GM12864 (cell line): ENCODE data around the gene KCNQ1.
A peak's percentile ranks its signal among the peaks of the same experiment; 100 is the strongest.

ENCODE experiments used
- DNase-seq: peaks from one replicate; pipeline ENCODE4 v3.0.0-alpha.2; 2011; ENCODE audit warnings: low read depth
- H3K4me3 ChIP-seq: 2 replicates; pipeline ENCODE4 v1.5.1; 2011; ENCODE audit warnings: mild to moderate bottlenecking, low read depth, low read length, control low read depth
- TF ChIP-seq, protein P1 (sequence below): IDR thresholded peaks from 2 replicates; pipeline ENCODE4 v1.5.1; 2011; ENCODE audit warnings: low read depth, mild to moderate bottlenecking, moderate library complexity, low read length, control low read depth, inconsistent platforms; ENCODE audit errors: missing control alignments

KCNQ1 gene

DNA sequence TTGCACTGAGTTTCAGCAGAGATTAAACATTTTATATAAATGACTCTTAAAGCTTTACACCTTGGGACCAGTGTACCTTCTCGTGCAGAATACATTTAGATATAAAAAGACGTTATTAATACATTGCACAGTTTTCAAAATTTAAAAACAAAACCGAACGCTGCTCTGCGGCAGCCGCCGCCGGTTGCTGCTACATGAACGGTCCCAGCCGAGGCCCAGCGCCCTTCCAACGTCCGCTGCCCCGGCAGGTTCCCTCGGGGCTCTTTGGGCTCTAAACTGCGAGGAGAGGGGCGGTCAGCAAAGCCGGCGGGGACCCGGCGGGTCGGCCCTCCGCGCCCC lies 438.8 kb downstream of the KCNQ1 start:
- no peak for DNase-seq
- TF ChIP-seq, protein P1, sequence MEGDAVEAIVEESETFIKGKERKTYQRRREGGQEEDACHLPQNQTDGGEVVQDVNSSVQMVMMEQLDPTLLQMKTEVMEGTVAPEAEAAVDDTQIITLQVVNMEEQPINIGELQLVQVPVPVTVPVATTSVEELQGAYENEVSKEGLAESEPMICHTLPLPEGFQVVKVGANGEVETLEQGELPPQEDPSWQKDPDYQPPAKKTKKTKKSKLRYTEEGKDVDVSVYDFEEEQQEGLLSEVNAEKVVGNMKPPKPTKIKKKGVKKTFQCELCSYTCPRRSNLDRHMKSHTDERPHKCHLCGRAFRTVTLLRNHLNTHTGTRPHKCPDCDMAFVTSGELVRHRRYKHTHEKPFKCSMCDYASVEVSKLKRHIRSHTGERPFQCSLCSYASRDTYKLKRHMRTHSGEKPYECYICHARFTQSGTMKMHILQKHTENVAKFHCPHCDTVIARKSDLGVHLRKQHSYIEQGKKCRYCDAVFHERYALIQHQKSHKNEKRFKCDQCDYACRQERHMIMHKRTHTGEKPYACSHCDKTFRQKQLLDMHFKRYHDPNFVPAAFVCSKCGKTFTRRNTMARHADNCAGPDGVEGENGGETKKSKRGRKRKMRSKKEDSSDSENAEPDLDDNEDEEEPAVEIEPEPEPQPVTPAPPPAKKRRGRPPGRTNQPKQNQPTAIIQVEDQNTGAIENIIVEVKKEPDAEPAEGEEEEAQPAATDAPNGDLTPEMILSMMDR: no peak
- H3K4me3 ChIP-seq: no peak overlapping the region

DNA sequence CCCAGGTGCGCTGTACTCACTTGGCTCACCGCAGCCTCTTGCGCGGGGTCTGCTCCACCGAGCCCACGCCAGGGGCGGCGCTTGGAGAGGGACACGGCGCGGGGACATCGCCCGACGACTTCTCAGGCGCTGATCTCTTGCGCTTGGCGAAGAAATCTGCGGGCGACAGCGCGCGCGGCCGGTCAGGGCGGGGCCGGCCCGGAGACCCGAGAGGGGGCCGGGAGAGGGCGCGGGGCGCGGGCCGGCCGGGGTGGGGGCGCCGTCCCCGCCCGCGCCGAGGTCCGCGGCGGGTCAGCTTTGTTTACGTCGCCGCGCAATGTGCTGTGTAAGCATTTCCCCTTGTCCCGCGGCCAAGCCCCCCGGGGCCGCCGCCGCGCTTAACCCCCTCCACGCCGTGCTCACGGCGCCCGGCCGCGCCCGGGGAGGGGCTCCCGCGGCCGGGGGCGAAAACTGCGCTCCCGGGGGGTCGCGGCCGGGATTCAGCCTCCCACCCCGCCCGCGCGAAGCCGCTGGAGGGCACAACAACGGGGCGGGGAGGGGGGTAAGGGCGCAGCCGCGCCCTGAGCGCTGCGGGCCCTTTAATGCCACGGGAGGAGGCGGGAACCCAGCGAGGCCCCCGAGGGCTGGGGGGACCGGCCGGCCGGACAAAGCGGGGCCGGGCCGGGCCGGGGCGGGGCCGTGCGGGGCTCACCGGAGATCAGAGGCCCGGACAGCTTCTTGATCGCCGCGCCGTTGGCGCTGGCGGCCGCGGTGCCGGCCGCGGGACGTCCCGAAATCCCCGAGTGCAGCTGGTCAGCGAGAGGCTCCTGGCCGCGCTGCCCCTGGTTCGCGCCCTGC lies 439.4 kb downstream of the KCNQ1 start:
- DNase-seq: no peak
- TF ChIP-seq, protein P1: no peak
- no peak overlapping the region for H3K4me3 ChIP-seq

- peak overlapping the region; percentile 60 for H3K4me3 ChIP-seq
- DNase-seq: no peak
- TF ChIP-seq, protein P1: no peak
Measured at GRCh38 chr11:2885017-2885677, 440.3 kb downstream of the KCNQ1 start.

GRCh38 chr11:2885678-2886081 lies 440.9 kb downstream of the KCNQ1 start, which contains the start of gene CDKN1C:
Gene CDKN1C (minus strand): TSS chr11:2885775. CDS start chr11:2885456, 319 bp downstream.
- TF ChIP-seq, protein P1: no peak
- peak within 1 kb of the TSS; percentile 60 for H3K4me3 ChIP-seq
- no peak for DNase-seq

DNA sequence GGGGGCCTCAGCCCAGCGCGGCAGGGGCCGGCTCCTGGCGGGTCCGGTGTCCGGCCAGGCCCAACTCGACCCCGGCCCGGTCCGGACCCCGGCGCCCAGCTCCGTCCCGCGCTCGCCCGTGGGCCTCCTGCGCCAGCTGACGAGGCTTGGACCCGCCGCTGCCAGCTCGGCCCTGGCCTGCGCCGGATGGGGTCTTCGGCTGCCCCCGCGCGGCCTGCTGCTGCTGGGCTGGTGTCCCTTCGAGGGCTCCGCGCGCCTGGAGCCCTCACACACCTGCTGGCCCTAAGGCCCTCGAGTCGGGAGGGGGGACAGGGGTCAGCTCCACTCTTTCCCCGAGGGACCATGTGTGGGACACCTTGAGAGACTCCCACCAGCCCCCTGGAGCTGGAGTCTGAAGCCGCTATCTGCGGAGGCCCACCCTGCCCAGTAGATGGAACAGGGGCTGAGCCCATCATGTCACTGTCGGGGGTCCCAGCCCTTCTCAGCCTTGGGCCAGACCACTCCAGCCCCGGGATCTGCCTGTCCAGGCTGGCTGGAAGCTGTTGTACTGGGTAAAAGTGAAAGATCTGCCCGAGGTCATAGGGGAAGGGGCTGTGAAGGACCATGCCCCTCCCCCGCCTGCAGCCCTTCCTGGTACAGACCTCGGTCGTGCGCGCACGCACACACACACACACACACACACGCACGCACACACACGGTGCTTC lies 441.5 kb downstream of the KCNQ1 start:
- DNase-seq: no peak
- H3K4me3 ChIP-seq: no peak overlapping the region; the same call in 1 of the 2 replicates
- TF ChIP-seq, protein P1: no peak

DNA sequence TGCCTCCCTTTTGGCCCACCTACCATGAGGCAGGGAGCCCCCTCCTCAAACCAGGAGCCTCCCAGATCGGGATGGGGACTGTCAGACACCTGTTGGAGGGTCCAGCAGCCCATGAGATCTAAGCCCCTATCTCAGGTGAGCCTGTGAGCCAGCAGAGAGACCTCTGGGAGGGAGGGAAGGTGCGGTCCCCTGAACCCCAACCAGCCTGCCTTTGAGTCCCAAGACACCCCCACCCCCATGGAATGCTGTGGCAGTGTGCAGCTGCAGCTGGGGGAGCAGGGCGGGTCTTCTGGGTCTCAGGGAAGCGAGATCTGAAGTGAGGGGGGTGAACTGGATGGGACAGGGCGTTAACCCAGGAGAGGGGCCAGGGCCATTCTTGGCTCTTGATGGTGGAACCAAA lies 442.1 kb downstream of the KCNQ1 start:
- TF ChIP-seq, protein P1: no peak
- DNase-seq: no peak
- H3K4me3 ChIP-seq: no peak overlapping the region
